ENCODE measurements around the gene SCFD2. TPM values are rescaled to one million over a fixed set of nuclear protein-coding genes. Genes with fewer than 3 reads are reported as not detected.

The SCFD2 gene
- total and polyA plus RNA-seq, 2 donors (not counting 3 experiments of a cell fraction or from before 2014, with no cell fraction given) = 12.3 to 22.8 TPM

- ChIA-PET CTCF (no interaction called here), POLR2A (no interaction called here)
- Histone ChIP-seq H2AFZ (ENCODE audit: low read depth, low read length) (no peak overlapping the region), H3K4me3 (replicated peaks in 1 of 3; ENCODE audit: insufficient read depth in 1 of 3, low read depth in 1 of 3, low read length in 3 of 3) (no peak overlapping the region), H3K4me1 (ENCODE audit: control insufficient read depth, extremely low read depth, insufficient read depth, low read length) (no peaks in the 10 kb centered on the region), H3K79me2 (ENCODE audit: control insufficient read depth, insufficient read depth, low read length) (no peaks in the 10 kb centered on the region), H3K27me3 (ENCODE audit: control insufficient read depth in 2 of 2, insufficient read depth in 2 of 2, low read length in 2 of 2) (no peaks in the 10 kb centered on the region), H3K36me3 (ENCODE audit: control insufficient read depth in 2 of 2, extremely low read depth in 1 of 2, insufficient read depth in 2 of 2, low read length in 2 of 2) (no peaks in the 10 kb centered on the region), H3K9me3 (replicated peaks; ENCODE audit: control insufficient read depth, insufficient read depth, low read length) (no peaks in the 10 kb centered on the region), H4K20me1 (replicated peaks; ENCODE audit: control insufficient read depth, extremely low read depth, insufficient read depth, low read length) (no peaks in the 10 kb centered on the region), H3K9me1 (replicated peaks; ENCODE audit: control insufficient read depth, extremely low read depth, insufficient read depth, low read length) (no peaks in the 10 kb centered on the region), H3K9ac (replicated peaks; ENCODE audit: extremely low read depth, insufficient read depth, low read length) (no peak overlapping the region), H3K27ac (ENCODE audit: insufficient read depth, low read depth, low read length) (no peak overlapping the region), H3K4me2 (ENCODE audit: insufficient read depth, low read length) (no peak overlapping the region)
- TF ChIP-seq MAX (IDR thresholded peaks at IDR 0.05; ENCODE audit: insufficient read depth, insufficient read length) (no peak), CTCF (IDR thresholded peaks at IDR 0.05; ENCODE audit: extremely low read depth in 1 of 2, insufficient read depth in 1 of 2, low read depth in 1 of 2, low read length in 2 of 2) (no peak)
- FAIRE-seq (no peak), DNase-seq (ENCODE audit: low read depth, low spot score) (no peak)
- dilution Hi-C loops (cut with MboI; ENCODE audit: extremely low pct_ligation_motif_present, low sequenced_read_pairs) (no loop called here), intact Hi-C loops (cut with micrococcal nuclease) (no loop called here)
- no TSS peak for BruUV-seq (replicated peaks)
These were observed 406.3 kb downstream of the SCFD2 start for GRCh38 chr4:52959541-52959940.

- no TSS peak for BruUV-seq (replicated peaks)
- no peaks in the 10 kb centered on the region for H3K9me3 ChIP-seq (replicated peaks; ENCODE audit: control insufficient read depth, insufficient read depth, low read length)
- no peaks in the 10 kb centered on the region for H3K79me2 ChIP-seq (ENCODE audit: control insufficient read depth, insufficient read depth, low read length)
- H3K4me3 ChIP-seq (replicated peaks in 1 of 3; ENCODE audit: insufficient read depth in 1 of 3, low read depth in 1 of 3, low read length in 3 of 3) = no peak overlapping the region
- H3K27ac ChIP-seq (ENCODE audit: insufficient read depth, low read depth, low read length) = no peak overlapping the region
- no peak overlapping the region for H2AFZ ChIP-seq (ENCODE audit: low read depth, low read length)
- intact Hi-C loops (cut with micrococcal nuclease) (no loop called here), dilution Hi-C loops (cut with MboI; ENCODE audit: extremely low pct_ligation_motif_present, low sequenced_read_pairs) (no loop called here)
- ChIA-PET CTCF (no interaction called here), POLR2A (no interaction called here)
- DNase-seq (ENCODE audit: low read depth, low spot score) (no peak), FAIRE-seq (no peak)
- H3K4me1 ChIP-seq (ENCODE audit: control insufficient read depth, extremely low read depth, insufficient read depth, low read length) = no peaks in the 10 kb centered on the region
- TF ChIP-seq POLR2A (IDR thresholded peaks at IDR 0.05; ENCODE audit: low read depth, low read length) (no peak), FOS (IDR thresholded peaks at IDR 0.05; ENCODE audit: borderline replicate concordance, insufficient read depth, low read length) (no peak), MYC (IDR thresholded peaks at IDR 0.05; ENCODE audit: low read depth, low read length) (no peak), CTCF (IDR thresholded peaks at IDR 0.05; ENCODE audit: extremely low read depth in 1 of 2, insufficient read depth in 1 of 2, low read depth in 1 of 2, low read length in 2 of 2) (no peak), POLR2AphosphoS5 (IDR thresholded peaks at IDR 0.05; ENCODE audit: insufficient read depth, low read depth, low read length) (no peak), EZH2 (IDR thresholded peaks at IDR 0.05; ENCODE audit: borderline replicate concordance, low read depth, low read length, severe bottlenecking) (no peak), GATA2 (IDR thresholded peaks at IDR 0.05; ENCODE audit: insufficient read depth, insufficient read length, low read depth, low read length) (no peak), MAX (IDR thresholded peaks at IDR 0.05; ENCODE audit: insufficient read depth, insufficient read length) (no peak), JUN (IDR thresholded peaks at IDR 0.05; ENCODE audit: borderline replicate concordance, insufficient read depth, insufficient read length, low read depth) (no peak)
- no peaks in the 10 kb centered on the region for H4K20me1 ChIP-seq (replicated peaks; ENCODE audit: control insufficient read depth, extremely low read depth, insufficient read depth, low read length)
- H3K9me1 ChIP-seq (replicated peaks; ENCODE audit: control insufficient read depth, extremely low read depth, insufficient read depth, low read length) = no peaks in the 10 kb centered on the region
- H3K36me3 ChIP-seq (ENCODE audit: control insufficient read depth in 2 of 2, extremely low read depth in 1 of 2, insufficient read depth in 2 of 2, low read length in 2 of 2) = no peaks in the 10 kb centered on the region
- H3K4me2 ChIP-seq (ENCODE audit: insufficient read depth, low read length) = no peak overlapping the region
- H3K9ac ChIP-seq (replicated peaks; ENCODE audit: extremely low read depth, insufficient read depth, low read length) = no peak overlapping the region
- H3K27me3 ChIP-seq (ENCODE audit: control insufficient read depth in 2 of 2, insufficient read depth in 2 of 2, low read length in 2 of 2) = no peaks in the 10 kb centered on the region
These were observed 407.8 kb downstream of the SCFD2 start for GRCh38 chr4:52957835-52958631.
